Activated CD8-positive, alpha-beta memory T cell treated with anti-CD3 and anti-CD28 coated beads for 24 hours (primary cell): ENCODE results near the gene IL16.
"Not testable (repeated sequence)": the region's sequence is repeated elsewhere in the genome, so short reads cannot be mapped to it uniquely, and the experiment has no call there.

Source experiments
- DNase-seq: peaks from one replicate; pipeline ENCODE4 v3.0.0-alpha.2; 2020

IL16 gene

GRCh38 chr15:81174792-81175327 lies 21.8 kb upstream of the IL16 start:
- no peak for DNase-seq

DNA sequence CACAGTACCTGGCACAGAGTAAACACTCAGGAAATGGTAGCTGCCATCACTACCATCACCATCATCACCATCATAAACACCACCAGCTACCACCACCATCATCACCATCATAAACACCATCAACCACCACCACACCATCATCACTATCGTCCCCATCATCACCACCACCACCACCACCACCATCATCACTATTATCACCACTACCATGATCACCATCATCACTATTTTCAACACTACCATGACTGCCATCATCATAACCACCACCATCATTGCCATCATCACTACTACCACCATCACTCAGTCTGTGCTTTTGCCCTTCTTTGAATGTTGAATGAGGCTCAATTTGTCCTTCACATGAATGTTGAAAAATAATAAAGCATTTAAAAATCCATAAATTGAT lies 21.2 kb upstream of the IL16 start:
- DNase-seq: no peak

- no peak for DNase-seq
These were observed 20.3 kb upstream of the IL16 start for GRCh38 chr15:81176291-81176893.

GRCh38 chr15:81178365-81178764 lies 18.3 kb upstream of the IL16 start:
- no peak for DNase-seq

DNA sequence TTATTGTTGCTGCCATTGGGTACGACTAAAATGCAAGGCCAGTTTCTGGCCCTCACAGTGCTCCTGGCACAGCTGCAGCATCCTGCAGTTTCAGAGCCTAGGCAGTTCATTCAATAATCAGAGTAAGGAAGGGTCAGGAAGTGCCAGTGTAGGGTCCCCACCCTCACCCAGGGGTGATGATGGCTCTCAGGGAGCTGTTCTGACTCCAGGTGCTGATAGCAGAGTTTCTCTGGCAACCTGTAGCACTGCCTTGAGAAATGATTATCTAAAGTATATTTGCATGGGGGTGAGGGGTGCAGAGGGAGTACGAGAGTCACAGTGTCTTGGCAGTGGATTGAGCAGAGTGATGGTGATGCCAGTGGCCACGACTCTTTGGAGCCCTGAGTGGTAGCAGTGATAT lies 15.5 kb upstream of the IL16 start:
- no peak for DNase-seq

DNA sequence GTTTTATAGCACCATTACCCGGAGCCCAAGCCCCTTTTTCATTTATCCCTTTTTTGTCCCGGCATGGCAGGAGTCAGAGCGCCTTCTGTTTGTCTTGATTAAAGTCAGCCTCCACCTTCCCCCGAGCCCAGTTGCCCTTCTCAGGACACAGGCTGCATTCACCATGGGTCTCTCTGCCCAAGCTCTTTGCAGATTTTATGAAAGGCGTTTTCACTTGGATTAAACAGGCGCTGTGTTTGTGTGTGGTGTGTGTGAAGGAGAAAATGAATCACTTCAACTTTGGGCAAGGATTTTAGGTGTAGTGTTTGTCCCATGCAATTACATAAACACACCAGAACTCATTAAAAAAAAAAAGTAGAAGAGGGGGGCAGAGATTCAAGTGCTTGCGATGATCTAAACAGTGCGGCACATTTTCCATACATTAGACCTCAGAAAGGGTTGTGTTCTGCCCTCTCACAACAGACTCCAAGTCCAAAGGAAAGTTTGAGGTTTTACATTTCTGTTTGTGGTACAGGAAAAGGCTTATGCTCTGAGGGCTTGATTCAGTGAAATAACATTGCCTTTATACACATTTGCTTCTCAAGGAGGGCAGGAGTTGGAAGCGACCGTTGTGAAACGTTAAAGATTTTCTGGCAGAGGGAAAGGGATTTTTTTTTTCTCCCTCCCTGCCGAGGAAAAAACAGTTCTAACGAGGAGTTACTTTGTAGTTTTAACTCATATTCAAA lies 14.5 kb upstream of the IL16 start:
- no peak for DNase-seq

DNA sequence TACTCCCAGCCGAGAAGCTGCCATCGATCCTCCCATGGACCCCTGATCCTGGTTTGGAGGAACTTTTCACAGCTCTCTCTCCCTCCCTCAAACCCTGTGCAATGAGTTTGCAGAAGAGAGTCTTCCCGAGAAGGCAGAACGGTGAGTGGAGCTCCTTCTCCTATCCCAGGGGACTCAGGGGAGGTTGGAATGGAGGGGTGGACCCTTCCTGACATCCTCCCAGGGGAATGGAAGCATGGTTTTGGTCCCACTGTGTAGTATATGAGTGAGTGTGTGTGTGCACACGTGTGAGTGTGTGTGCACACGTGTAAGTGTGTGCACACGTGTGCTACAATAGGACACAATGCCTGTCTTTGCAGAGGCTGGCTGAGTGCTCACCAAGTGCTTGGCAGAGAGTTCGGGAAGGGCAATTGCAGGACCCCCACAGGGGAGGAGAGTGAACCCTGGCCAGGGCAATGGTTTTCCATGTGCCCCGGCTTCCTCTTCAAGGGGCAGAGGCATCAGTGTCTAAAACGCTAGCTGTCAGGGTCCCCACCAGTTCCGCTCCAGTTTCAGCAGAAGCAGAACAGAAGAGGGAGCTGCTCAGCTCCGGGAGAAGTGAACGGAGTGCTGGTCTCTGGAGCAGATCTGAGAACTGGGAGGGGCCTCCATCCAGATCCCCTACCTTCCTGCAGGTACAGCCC lies 13.8 kb upstream of the IL16 start:
- DNase-seq: no peak

DNA sequence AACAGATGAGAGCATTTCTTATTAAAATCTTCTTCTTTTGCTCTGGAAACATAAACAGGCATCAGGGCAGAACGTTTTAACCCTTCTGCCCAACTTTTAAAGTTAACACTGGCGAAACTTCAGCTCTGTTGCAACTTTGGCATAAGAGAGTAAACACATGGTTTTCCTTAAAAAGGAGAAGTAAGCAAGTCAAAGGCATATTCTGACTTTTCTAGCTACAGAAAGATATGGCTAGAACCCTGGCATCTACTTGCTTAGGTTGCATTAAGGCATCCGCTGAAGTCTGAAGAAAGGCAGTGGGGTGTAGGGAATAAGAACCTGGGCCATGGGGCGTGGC lies 13.3 kb upstream of the IL16 start:
- no peak for DNase-seq

DNA sequence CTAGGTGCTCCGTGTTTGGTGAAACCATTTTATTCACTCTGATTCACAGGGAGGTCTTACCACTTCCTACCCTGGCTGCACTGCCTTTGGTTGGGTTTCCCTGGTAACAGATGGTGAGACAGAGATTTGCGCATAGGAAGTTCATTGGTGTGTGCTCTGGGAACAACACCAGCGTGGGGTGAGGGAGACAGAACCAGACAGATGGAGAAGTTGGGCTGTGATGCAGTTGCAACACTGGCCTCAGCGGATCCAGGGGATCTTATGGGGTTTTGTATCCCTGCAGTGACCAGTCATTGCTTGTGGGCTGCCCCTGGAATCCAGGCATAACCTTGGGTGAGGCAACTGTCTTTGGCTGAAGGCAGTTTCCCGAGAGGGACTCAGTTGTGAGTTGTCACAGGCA lies 12.5 kb upstream of the IL16 start:
- DNase-seq: no peak

GRCh38 chr15:81185631-81186295 lies 10.9 kb upstream of the IL16 start:
- DNase-seq: no peak

- DNase-seq: no peak
These were observed 8.3 kb upstream of the IL16 start for GRCh38 chr15:81188354-81188753.

DNA sequence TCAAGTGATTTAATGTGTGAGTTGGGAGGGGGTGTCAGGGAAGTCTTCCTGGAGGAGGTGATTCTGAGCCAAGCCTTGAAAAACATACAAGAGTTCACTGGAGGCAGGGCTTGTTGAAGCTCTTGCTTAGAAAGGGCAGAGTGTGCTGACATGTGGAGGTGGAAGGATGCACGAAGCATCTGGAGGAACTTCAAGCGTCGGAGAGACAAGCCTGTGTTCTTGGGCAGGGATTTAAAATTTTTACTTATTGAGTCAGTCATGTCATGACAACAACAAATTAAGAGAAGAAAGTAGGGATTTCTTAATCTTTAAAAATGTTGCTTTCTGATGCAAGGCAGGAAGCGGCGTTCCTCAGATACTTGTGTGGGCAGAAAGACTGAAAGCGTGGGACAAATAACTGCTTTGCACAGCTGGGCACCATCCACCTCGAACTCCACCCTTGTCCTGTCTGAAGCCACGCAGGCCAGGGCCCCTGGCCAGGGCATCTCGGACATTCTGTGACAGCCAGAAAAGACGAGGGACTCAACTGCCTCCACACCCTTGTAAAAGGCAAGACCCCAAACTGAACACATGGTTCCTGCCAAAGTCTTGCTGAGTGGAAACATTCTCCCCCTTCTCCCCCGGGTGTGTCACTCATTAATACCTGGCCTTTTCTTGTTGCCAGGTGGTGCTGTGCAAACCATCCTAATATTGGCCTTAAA lies 6.9 kb upstream of the IL16 start:
- no peak for DNase-seq

DNA sequence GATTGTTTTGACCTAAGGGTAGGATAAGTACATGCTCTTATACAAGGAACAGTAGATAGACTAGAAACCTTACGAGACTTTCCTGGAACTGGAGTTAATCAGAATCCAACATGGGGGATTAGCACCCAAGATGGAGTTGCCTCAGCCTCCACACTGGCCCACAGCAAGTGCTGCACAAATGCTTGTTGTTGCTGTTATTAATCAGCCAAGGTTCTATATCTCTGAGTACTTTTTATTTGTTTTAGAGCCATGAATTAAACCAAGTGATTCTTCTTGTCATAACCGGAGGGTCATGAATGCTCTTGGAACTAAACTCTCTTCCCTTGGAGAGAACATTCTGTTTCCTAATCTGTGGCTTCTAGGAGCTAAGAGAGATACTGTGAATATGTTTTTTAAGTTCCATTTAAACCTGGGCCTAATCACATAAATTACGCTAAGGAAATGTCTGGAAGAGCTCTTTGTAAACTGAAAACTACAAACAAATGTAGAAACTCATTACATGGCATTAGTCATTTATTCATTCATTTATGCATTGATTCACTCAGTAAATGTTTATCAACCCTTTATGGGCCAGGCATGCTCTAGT lies 5.7 kb upstream of the IL16 start:
- no peak for DNase-seq

DNA sequence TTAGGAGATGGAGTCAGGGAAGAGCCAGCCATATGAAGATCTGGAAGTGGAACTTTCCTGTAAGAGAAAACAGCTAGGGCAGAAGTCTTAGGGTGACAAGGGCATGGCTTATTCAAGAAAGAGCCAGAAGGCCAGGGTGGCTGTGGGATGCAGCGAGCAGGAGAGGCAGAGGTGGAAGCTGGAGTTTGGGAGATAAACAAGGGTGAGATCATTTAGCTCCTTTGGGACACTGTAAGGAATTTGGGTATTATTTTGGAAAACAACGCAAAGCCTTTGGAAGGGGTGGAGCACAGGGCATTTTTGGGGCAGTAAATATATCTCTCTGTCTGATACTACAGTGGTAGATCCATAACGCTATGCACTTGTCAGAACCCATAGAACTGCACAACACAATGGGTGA lies 5.0 kb upstream of the IL16 start:
- DNase-seq: no peak

DNA sequence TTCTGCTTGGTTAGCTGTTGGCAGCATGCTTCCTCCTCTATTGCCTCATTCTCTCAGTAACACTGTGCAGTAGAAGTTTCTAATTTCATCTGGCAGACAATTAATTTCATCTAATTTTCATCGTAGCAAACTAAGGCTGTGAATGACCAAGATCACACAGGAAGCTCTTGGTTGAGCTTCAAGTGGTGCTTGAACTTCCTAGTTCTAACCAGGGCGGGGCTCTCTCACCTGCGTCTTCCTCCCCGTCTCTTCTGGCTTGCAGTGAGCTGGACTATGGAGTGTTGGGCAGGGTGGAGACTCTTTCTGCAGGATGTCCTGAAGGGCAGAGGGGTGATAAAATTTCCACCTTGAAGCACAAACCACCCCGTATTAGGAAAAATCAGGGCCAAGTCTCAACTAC lies 2.0 kb upstream of the IL16 start:
- DNase-seq: no peak

DNA sequence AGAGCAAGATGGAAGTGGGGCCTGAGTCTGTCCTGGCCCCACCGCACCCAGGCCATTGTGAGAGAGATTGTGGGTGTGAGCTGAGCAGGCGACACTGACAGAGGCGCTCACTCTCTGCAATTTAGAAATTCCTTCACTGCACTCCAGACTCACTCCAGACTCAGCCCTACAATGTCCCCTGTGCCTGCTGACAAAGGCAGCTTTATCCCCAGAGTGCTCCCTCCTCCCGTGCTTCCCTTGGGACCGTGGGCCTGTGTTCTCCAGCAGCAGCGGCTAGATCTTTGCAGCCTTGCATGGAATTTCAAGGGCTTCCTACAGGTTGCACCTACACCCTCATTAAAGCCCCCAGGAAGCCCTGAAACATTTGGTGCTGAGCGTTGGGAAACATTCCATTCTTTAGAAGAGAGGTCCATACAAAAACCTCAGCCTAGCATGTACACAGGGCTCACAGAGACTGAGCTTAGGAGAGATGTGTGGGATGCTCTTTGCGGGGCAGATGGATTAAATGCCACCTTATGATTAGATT lies 1.3 kb upstream of the IL16 start:
- no peak for DNase-seq

DNA sequence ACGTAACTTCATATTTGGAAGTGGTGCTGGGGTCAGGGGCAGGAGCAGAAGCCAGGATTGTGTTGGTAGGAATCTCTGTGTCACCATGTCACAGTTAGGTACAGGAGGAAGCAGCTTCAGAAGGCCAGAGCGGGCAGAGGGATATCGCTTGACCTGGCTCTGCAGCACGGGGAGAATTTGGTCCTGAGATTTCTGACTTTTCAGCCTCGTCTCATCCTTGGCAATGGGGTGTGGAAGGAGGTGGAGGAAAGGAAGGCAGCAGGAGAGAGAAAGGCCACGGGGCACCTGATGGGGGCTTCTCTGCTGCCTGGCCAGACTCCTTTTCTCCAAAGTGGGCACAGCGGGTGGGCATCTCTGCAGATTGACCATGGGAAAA lies 564 bp downstream of the IL16 start:
- no peak for DNase-seq

DNA sequence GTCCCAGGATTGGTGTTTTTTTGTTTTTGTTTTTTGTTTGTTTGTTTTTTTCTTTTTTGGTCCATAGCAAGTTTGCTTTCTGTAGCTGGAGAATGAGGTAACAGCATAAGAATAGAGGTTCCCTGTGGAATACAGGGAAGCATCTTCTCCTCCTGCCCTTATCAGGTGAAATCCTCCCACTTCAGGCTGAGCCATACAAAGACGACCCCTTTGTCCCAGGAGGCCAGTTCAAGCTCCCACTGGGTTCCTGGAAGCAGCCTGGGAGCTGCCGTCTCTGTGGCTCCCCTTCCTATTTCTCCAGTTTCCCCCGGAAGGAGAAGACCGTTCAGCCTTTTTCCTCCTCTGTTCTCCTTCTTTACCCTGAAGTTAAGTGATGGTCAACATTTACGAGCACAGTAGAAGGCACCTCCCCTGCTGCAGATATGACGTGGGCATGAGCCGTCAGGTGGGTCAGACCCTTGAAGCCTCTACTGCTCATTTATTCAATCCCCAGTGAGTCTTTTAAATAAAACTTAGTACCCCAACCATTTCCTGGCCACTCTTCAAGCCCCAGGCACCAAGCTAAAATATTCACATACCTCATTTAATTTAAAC lies 1.1 kb downstream of the IL16 start:
- no peak for DNase-seq

DNA sequence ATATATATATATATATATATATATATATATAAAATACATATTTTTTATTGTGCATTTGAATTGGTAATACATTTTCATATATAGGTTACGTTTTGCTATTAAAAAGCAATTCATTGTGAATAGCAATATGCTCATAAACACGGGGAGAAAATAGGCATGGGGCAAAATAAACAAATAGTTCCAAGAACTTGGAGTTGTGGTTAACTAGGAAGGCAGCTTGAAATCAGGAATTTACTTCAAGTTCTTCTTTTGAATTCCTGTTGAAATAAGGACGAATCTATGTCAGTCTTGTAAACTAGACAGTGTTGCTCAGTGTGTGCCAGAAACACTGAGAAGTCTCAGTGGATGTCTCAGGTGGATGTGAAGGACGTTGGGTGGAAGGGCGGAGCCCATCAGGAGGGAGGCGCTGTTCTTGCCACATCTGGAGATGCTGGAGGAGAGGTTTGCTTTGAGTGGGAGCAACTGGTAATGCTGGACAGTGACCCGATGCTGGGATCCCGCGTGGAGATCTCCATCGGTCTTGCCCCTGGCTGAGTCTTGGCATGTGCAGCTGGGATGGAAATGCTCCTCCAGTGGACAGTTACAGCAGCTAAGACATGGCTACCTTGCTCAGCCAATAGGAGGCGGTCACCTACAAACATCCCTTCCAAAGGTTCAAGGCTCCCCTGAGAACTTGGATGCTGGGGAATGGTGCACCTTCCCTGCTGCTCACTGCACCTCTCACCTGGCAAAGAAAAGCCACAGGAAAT lies 2.5 kb downstream of the IL16 start:
- DNase-seq: no peak

- no peak for DNase-seq
These were observed 9.3 kb downstream of the IL16 start for GRCh38 chr15:81206018-81206417.

DNA sequence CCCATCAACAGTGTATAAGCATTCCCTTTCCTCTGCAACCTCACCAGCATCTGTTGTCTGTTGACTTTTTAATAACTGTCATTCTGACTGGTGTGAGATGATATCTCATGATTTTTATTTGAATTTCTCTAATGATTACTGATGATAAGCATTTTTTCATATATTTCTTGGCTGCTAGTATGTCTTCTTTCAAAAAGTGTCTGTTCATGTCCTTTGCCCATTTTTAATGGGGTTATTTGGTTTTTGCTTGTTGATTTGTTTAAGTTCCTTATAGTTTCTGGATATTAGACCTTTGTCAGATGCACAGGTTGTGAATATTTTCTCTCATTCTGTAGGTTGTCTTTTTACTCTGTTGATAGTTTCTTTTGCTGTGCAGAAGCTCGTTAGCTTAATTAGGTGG lies 11.3 kb downstream of the IL16 start:
- not testable (repeated sequence) for DNase-seq
